ENCODE results near the gene ASPM. TPM values are rescaled to one million over a fixed set of nuclear protein-coding genes. Genes with fewer than 3 reads are reported as not detected.
A peak's percentile ranks its signal among the peaks of the same experiment; 100 is the strongest.
"Not testable (repeated sequence)": the region's sequence is repeated elsewhere in the genome, so short reads cannot be mapped to it uniquely, and the experiment has no call there.

ASPM gene
- polyA plus RNA-seq, 1 of the 3 experiments (the other 2 are of a cell fraction): 3.0 TPM

DNA sequence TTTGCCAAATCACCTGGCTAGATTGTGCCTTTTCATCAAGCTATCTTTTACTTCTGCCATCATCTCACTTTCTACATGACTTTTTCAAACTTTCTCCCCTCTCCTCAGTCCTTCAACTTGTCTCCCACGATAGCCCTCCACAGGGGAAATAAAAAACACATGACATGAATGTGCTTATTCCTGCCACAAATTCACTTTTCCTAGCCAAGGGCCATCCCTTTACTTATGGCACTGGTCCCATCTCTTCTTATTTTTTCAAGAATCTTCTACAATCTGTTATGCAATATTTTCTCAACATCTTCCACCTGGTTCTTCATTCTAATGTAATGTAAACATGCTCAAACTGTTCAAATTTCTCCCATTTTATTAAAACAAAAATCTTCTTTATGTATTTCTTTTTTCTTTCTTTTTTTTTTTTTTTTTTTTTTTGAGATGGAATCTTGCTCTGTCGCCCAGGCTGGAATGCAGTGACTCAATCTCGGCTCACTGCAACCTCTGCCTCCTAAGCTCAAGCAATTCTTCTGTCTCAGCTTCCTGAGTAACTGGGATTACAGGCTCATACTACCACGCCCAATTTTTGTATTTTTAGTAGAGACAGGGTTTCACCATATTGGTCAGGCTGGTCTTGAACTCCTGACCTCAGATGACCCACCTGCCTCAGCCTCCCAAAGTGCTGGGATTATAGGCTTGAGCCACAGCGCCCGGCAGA, 111.7 kb downstream of the ASPM start:
- Histone ChIP-seq H3K27ac (ENCODE audit: low read depth in 2 of 2, low read length in 1 of 2) (peak overlapping the region; percentile 63 to 76; a peak in 3 of 4 replicates), H3K9ac (0 out of 2 replicates have a peak overlapping the region, but pooled peaks have one; percentile 32), H3K4me3 (ENCODE audit: low read depth in 2 of 2, low read length in 1 of 2) (0 out of 4 replicates have a peak overlapping the region, but pooled peaks of 1 of the 2 experiments have one; percentile 18), H3K4me2 (0 out of 2 replicates have a peak overlapping the region, but pooled peaks have one; percentile 41), H3F3A (replicated peaks; ENCODE audit: insufficient read depth) (peaks cover 25% of the 10 kb centered on the region), H2AFZ (ENCODE audit: low read depth) (peak overlapping the region; percentile 84)
- POLR2A ChIA-PET; H3K9me3 ChIP-seq; H3K4me1 ChIP-seq (ENCODE audit: control insufficient read depth in 1 of 2, insufficient read depth in 2 of 2, low read depth in 1 of 2, low read length in 1 of 2); H4K20me1 ChIP-seq (ENCODE audit: insufficient read depth); H3K79me2 ChIP-seq (ENCODE audit: insufficient read depth); DNase-seq; H3K9me2 ChIP-seq; H3K27me3 ChIP-seq (ENCODE audit: insufficient read depth); H3K36me3 ChIP-seq (replicated peaks in 1 of 2; ENCODE audit: control insufficient read depth in 1 of 2, insufficient read depth in 2 of 2, low read length in 1 of 2): not testable (repeated sequence)
- TF ChIP-seq NFIC (IDR thresholded peaks at IDR 0.05; ENCODE audit: borderline replicate concordance): peak; percentile 36
- TF ChIP-seq TCF12 (IDR thresholded peaks at IDR 0.05): peak; percentile 38; the same call in 1 of the 2 replicates
- peak; percentile 45; the same call in 1 of the 2 replicates for TF ChIP-seq JUND (IDR thresholded peaks at IDR 0.05)
- peak; percentile 68 for TF ChIP-seq TEAD4 (IDR thresholded peaks at IDR 0.05; ENCODE audit: borderline replicate concordance, insufficient read depth)
- TF ChIP-seq FOSL2 (IDR thresholded peaks at IDR 0.05; ENCODE audit: borderline replicate concordance, low read depth): peak; percentile 67
- peak; percentile 55; the same call in 1 of the 2 replicates for TF ChIP-seq RXRA (IDR thresholded peaks at IDR 0.05; ENCODE audit: borderline replicate concordance, low read depth)
- CTCF ChIA-PET: interaction anchor here (1.5 kb wide), 1 partner anchor 23 kb away, joined by 3 read pairs; no protein-coding TSS in a partner anchor
- WGBS (ENCODE audit: low lambda C conversion rate): 31% methylated on average over 6 of the region's 6 CpGs

Other genes starting within 250 kb of the ASPM start
- not detected in 2 replicates for gene CFHR2, start 202.9 kb downstream of the ASPM start, polyA plus RNA-seq (2012; rRNA removed)
- not detected in 2 replicates for gene CFHR5, start 169.1 kb downstream of the ASPM start, polyA plus RNA-seq (2012; rRNA removed)
- gene F13B, start 79.4 kb downstream of the ASPM start, polyA plus RNA-seq (2012; rRNA removed): not detected in 2 replicates
- 1.1 and 1.6 TPM in 2 replicates for gene ZBTB41, start 54.6 kb upstream of the ASPM start, polyA plus RNA-seq (2012; rRNA removed)
- 0.13 and 0.18 TPM in 2 replicates for gene CRB1, start 121.6 kb upstream of the ASPM start, polyA plus RNA-seq (2012; rRNA removed)